ENCODE results near the gene COL18A1.

The COL18A1 gene

GRCh38 chr21:45414396-45415187 lies 9.6 kb downstream of the COL18A1 start:
- no peak for DNase-seq (ENCODE audit: low read depth)

DNA sequence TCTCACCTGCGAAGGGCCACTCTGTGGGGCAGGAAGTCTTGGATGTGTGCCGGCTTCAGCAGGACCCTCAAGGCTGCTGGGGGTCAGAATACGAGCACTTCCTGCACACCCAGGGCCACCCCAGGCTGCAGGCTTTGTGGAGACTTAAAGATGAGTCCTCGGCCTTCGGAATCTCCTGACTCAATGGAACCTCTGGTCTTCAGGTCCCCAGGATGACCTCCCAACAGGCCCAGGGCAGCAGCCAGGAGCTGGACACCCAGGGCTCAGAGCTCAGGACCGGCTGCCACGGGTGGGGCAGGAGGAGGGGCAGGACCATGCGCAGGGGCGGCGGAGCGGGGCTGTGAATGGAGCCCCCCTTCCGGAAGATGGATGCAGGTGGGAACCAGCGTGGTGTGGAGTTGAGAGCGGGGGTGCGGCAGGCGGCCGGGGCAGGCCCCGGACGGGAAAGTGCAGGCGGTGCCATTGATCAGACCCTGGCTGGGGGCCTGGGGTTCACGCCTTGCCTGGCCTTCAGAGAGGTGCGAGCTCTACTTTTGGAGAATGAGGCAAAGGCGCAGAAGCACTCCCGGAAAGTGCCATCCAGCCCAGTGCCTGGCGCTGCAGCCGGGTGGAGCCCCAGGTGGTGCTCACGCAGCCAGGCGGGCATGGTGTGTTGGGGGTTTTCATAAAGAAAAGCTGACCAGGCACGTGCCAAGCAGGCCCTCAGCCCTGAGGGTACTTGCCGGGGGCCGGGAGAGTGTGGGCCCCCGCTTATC lies 10.4 kb downstream of the COL18A1 start:
- no peak for DNase-seq (ENCODE audit: low read depth)

DNA sequence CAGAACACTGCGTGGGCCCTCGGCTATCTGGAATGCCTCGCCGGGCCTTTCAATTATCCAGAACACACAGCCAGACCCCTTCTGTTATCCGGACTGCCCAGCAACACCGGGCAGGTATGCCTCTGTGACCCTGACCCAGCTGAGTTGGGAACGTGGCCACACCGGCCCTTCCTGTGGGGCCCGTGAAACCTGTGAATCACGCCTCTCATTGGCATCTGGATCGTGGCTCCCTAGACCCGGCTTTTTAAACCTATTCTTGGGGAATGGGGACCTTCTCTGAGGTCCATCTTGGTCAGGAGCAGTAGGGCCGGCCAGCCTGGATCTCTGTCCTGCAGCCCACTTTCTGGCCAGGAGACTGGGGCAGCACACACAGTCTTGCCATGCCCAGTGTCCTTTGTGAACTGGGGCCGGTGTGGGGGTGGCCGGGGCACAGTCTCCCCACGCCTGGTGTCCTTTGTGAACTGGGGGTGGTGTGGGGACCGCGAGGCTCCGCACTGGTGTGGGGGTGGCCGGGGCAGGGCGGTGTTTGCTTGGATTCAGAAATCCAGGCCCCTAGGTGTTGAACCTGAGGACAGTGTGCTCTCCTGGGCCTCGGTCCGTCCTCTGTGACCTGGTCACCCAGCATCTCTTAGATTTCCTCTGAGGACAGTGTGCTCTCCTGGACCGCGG lies 11.1 kb downstream of the COL18A1 start:
- DNase-seq (ENCODE audit: low read depth), result no peak

DNA sequence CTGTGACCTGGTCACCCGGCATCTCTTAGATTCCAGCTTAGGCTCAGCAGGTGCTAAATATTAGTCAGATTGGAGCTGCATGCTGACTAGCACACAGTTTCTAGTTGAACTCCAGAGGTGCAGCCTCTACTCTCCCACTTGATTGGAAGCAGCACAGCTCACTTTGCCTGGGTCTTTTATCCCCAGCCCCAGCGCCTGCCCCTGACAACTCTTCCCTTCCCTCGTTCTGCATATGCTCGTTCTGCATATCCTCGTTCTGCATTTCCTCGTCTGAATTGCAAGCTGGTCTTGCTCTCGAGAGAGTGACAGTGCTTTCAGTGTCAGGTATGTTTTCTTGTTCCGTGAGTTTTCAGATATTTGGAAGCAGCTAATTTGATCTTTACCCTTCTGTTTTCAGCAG lies 11.7 kb downstream of the COL18A1 start:
- no peak for DNase-seq (ENCODE audit: low read depth)

DNA sequence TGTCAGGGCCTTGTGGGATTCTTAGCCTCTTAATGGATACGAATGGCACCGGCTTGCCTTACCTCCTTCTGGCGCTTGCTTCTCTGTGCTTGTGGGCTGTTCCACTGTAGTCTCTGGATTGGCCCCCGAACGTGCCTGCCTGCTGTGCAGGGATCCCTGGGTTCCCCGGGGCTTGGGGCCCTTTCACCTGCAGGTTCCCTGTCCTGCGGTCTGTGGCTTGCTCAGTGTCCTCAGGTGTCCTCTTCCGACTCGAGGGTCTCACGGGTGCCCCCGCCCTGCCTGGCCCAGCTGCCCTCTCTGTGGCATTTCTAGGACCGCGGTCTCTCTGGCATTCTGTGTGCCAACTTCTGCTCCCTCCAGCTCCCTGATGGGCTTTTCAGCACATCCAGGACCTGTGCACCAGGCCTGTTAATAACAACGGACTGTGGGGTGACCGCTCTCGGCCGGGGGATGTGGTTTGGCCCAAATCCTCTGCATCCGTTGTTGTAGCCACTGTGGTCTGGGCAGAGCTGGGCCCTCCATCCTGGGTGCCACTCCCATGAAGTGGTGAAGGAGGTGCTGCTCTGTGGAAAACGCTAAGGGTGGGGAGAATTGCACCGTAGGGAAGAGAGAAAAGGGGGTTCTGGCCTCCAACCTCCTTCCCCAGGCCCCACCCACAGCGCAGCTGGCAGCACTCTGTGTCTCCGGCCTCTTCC lies 12.4 kb downstream of the COL18A1 start:
- no peak for DNase-seq (ENCODE audit: low read depth)

- DNase-seq (ENCODE audit: low read depth), result no peak
These were observed 13.0 kb downstream of the COL18A1 start for GRCh38 chr21:45417951-45418300.

- no peak for DNase-seq (ENCODE audit: low read depth)
These were observed 13.5 kb downstream of the COL18A1 start for GRCh38 chr21:45418301-45419071.

GRCh38 chr21:45419162-45419561 lies 14.2 kb downstream of the COL18A1 start:
- no peak for DNase-seq (ENCODE audit: low read depth)

DNA sequence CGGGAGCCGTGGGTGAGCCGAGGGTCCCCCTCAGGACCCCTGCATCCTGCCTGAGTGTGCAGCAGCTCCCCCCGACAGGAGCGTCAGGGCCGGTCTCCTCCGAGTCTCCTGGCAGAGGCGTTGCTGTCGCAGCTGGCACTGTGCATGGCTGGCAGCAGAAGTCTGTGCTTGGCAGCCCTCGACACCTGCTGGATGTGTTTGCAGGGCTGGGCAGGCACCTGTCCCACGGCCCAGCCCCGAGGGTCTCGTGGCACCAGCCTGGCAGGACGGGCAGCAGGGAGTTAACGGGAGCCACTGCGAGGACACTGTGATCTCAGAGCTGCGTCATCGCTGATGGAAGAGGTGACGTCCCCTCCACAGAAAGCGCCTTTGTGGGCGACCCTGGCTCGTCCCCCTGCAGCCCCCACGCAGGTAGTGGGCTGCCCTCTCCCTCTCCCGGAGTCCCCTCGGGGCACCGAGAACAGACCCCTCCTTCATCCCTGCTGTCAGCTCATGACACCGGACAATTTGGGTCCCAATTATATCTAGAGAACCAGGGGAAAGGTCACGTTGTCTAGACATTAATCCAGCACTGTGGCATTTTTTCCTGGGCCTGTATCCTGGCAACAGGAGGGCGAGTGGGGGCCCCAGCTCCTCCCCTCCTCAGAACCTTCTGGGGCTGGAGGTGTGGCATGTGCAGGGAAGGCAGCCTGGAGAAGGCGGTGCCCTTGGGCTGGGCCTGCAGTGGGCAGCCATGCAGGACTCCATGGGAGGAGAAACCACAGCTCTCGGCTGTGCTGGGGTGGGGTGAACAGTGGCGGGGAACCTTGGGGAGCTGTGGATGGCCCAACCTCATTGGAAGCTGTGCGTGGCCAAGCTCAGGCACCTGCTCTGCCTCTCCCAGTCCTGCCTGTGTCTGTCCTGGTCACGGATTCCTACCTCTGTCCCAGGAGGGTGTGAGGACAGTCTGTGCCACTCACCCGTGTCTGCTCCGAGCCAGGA lies 15.4 kb downstream of the COL18A1 start:
- DNase-seq (ENCODE audit: low read depth), result no peak

DNA sequence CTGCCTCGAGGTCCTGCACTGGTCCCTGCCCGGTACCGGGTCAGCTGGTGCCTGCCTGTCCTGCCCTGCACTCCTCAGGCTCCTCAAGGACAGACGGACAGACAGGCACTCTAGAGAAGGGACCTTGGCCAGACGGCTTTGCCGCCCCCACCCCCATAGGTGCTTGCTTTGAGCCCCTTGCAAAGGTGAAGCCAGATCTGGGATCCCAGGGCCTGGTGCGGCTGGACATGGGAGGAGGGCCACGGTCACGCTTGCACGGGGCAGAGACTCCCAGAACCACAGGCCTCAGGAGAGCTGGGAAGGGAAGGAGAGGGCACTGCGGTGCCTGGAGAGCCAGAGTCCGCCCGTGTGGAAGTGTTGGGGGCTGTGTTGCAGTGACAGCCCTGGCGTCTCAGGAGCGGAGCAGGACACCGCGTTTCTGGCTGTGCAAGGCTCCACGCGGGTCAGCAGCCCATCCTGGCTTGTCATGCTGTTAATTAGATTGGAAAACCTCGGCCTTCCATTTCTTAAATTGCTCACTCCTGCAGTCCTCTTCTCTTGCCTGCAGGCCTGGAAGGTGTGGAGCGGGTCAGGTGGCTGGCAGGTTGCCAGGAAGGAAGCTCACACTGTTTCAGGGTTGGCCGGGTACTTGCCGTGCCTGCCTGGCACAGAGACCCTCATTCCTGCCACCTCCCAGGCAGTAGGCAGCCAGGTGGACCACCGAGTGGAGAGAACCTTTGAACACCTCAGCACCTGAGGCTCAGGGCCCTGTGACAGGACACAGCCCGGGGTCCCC lies 16.3 kb downstream of the COL18A1 start:
- DNase-seq (ENCODE audit: low read depth), result no peak

- DNase-seq (ENCODE audit: low read depth), result no peak
These were observed 17.1 kb downstream of the COL18A1 start for GRCh38 chr21:45421846-45422775.

DNA sequence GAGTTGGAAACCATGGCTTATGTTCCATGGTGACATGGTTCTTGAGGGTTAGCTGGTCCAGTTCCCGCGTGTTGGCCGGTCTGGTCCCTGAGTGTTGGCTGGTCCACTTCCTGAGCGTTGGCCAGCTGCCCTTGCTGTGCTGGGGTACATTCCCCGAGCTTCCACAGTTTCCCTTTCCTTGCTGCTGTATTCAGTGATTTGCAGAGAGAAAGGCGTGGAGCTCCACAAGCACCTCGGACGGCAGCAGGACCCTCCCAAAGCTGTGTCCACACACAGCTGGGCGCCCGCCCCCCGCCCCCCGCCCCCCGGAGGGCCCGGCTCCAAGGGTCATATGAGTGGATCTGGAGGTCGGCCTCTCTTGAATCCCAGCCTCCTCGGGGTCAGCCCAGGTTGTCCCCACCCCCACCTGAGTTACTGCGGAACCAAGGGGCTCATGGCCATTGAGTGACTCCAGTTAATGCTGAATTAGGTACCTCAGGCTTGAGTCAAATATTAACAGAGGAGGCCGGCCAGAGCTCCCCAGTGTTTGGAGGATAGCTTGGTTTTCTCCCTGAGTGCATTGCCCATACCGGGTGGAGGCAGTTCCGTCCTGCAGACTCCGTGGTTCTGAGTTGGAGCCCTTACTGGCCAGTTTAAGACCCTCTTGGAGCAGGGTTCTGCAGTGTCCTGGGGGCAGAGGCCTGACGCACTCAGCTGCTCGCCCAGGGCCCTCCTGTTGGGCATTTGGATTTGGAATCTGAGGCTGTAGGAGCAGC lies 18.4 kb downstream of the COL18A1 start:
- DNase-seq (ENCODE audit: low read depth), result no peak

GRCh38 chr21:45423968-45424853 lies 19.2 kb downstream of the COL18A1 start:
- no peak for DNase-seq (ENCODE audit: low read depth)

DNA sequence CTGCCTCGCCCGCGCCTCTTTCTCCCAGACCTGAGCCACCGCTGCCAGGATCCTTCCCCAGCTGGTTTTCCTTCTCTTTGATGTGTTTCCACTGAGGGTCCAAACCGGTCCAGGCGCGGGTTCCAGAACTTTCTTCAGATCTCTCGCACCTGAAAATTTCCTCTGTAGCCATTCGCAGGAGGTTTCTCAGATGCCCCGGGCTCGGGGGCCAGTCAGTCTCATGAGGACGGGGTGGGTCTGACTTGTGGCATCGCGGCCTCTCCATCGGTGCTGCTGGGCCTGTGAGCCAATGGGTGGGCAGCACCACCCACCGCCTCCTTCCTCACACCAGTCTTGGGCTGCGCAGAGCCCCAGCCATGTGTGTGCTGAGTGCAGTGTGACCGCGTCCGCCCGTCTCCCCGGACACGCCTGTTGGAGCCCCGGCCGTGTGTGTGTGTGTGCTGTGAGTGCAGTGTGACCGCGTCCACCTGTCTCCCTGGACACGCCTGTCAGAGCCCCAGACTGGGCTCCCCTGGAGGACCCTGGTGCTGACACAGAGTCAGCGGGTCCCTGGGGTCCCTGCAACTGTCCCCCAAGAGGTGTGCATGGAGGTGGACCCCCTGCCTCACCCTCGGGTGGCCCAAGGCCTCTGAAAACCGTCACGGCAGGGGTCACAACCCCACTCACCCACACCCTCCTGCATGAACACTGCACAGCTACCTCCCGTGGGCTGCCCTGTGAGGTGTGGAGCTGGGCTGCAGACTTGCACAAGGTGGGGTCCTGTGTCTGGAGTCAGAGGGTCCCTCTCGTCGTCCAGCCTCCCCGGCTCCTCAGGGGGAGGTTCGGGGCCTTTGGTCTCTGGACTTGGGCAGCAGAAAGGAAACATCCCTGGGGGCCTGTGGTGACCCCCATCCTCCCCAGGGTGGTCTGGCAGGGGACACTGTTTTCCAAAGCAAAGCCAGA lies 20.2 kb downstream of the COL18A1 start:
- DNase-seq (ENCODE audit: low read depth), result no peak

Data from activated T-helper 9 cell treated with anti-CD3 and anti-CD28 coated beads, Interleukin-2, amount 50 U/mL, for 16 hours (primary cell).